H1 (cell line): ENCODE measurements around the gene ELAVL2. TPM values are rescaled to one million over a fixed set of nuclear protein-coding genes. Genes with fewer than 3 reads are reported as not detected.

ENCODE experiments used
- CTCF ChIA-PET: fragments of 300-600 bp; sonication (Branson Sonifier 250); formaldehyde crosslinking; loops from one replicate; lab custom pipeline; 2021; ENCODE audit not compliant: partially characterized antibody; lab: Charles Lee
- POLR2A ChIA-PET: fragments of 300-600 bp; sonication (Branson Sonifier 250); formaldehyde crosslinking; loops from one replicate; lab custom pipeline; 2021; ENCODE audit warnings: inconsistent platforms; ENCODE audit not compliant: partially characterized antibody; lab: Charles Lee
- DNase-seq, 2 experiments: peaks; one replicate each; pipeline versions ENCODE4 v3.0.0 to v3.0.0-alpha.2; 2010 to 2022; ENCODE audit warnings: low spot score in 2 of 2, low read depth in 1 of 2, mixed read lengths in 1 of 2
- FAIRE-seq: peaks from 2 replicates; lab custom pipeline; 2011; peaks lifted over from hg19 to GRCh38; lab: Jason Lieb, UNC
- H2AFZ ChIP-seq: 2 replicates; pipeline ENCODE4 v1.8.1; 2012; ENCODE audit warnings: low read length, inconsistent platforms
- H2AK5ac ChIP-seq: 2 replicates; pipeline ENCODE4 v1.6.1; 2013; ENCODE audit warnings: low read depth, low read length
- H2BK120ac ChIP-seq: replicated peaks from 2 replicates; pipeline ENCODE3; 2013; ENCODE audit warnings: low read depth, low read length, inconsistent platforms
- H2BK12ac ChIP-seq: 2 replicates; pipeline ENCODE4 v1.6.1; 2013; ENCODE audit warnings: low read depth, low read length
- H2BK15ac ChIP-seq: 2 replicates; pipeline ENCODE4 v1.6.1; 2013; ENCODE audit warnings: low read length
- H2BK20ac ChIP-seq: 2 replicates; pipeline ENCODE4 v1.6.1; 2013; ENCODE audit warnings: low read length
- H2BK5ac ChIP-seq: 2 replicates; pipeline ENCODE4 v1.6.1; 2013; ENCODE audit warnings: low read depth, low read length
- H3K14ac ChIP-seq: 2 replicates; pipeline ENCODE4 v1.6.1; 2013; ENCODE audit warnings: inconsistent platforms; ENCODE audit not compliant: insufficient read length
- H3K18ac ChIP-seq: 2 replicates; pipeline ENCODE4 v1.6.1; 2013; ENCODE audit warnings: low read length; ENCODE audit errors: extremely low read depth
- H3K23ac ChIP-seq: 2 replicates; pipeline ENCODE4 v1.6.1; 2013; ENCODE audit warnings: inconsistent platforms; ENCODE audit not compliant: insufficient read length
- H3K23me2 ChIP-seq: 2 replicates; pipeline ENCODE4 v1.6.1; 2013; ENCODE audit warnings: low read depth, low read length
- H3K27ac ChIP-seq: 2 replicates; pipeline ENCODE4 v1.6.1; 2011; ENCODE audit warnings: low read depth, low read length, inconsistent platforms
- H3K27me3 ChIP-seq, 4 experiments: replicated peaks in 1 of 4; 1 replicate in 1 of 4; 2 replicates in 3 of 4; pipeline versions ENCODE4 v1.6.1 to v1.8.1; 2011 to 2013; ENCODE audit warnings: low read length in 3 of 4, mild to moderate bottlenecking in 3 of 4, inconsistent platforms in 2 of 4, mixed read lengths in 2 of 4, moderate library complexity in 1 of 4; ENCODE audit not compliant: control insufficient read depth in 3 of 4, insufficient read depth in 3 of 4; ENCODE audit errors: extremely low read depth in 1 of 4
- H3K36me3 ChIP-seq, 4 experiments: 2 replicates each; pipeline versions ENCODE4 v1.6.1 to v1.8.1; 2011 to 2013; ENCODE audit warnings: mild to moderate bottlenecking in 4 of 4, low read length in 3 of 4, moderate library complexity in 2 of 4, control low read depth in 1 of 4, inconsistent platforms in 1 of 4; ENCODE audit not compliant: insufficient read depth in 4 of 4, control insufficient read depth in 2 of 4
- H3K4ac ChIP-seq: replicated peaks from 2 replicates; pipeline ENCODE3; 2013; ENCODE audit warnings: low read length, low read depth, mixed read lengths, inconsistent platforms; ENCODE audit not compliant: insufficient read length
- H3K4me1 ChIP-seq, 4 experiments: replicated peaks in 1 of 4; 1 replicate in 1 of 4; 2 replicates in 3 of 4; pipeline versions ENCODE4 v1.6.1 to v1.8.1; 2011 to 2013; ENCODE audit warnings: low read length in 3 of 4, inconsistent platforms in 2 of 4, mixed read lengths in 1 of 4; ENCODE audit not compliant: insufficient read depth in 4 of 4, control insufficient read depth in 3 of 4
- H3K4me2 ChIP-seq, 2 experiments: 2 replicates each; pipeline versions ENCODE4 v1.6.1 to v1.8.1; 2011 to 2013; ENCODE audit warnings: low read depth in 2 of 2, low read length in 2 of 2, control low read depth in 1 of 2, inconsistent platforms in 1 of 2, mild to moderate bottlenecking in 1 of 2; ENCODE audit not compliant: insufficient read depth in 1 of 2
- H3K4me3 ChIP-seq, 4 experiments: fragments of 200-600, 300-600 bp in 1 of 4; sonication (generic), shearing (Covaris generic), sonication (Bioruptor Twin) in 1 of 4; 2 replicates each; pipeline versions ENCODE4 v1.5.1 to v1.8.1; 2011 to 2016; ENCODE audit warnings: low read length in 4 of 4, low read depth in 3 of 4, control low read depth in 2 of 4, inconsistent platforms in 2 of 4, mild to moderate bottlenecking in 2 of 4, mixed read lengths in 1 of 4, moderate library complexity in 1 of 4; ENCODE audit not compliant: insufficient read depth in 2 of 4; ENCODE audit errors: extremely low read depth in 1 of 4
- H3K56ac ChIP-seq: replicated peaks from 2 replicates; pipeline ENCODE3; 2013; ENCODE audit warnings: low read depth, mild to moderate bottlenecking, mixed read lengths, low read length, inconsistent platforms; ENCODE audit not compliant: insufficient read length
- H3K79me1 ChIP-seq: 2 replicates; pipeline ENCODE4 v1.6.1; 2013; ENCODE audit warnings: low read depth, low read length, control low read depth
- H3K79me2 ChIP-seq, 2 experiments: 2 replicates each; pipeline versions ENCODE4 v1.6.1 to v1.8.1; 2012 to 2013; ENCODE audit warnings: low read length in 2 of 2, mild to moderate bottlenecking in 2 of 2, inconsistent platforms in 1 of 2; ENCODE audit not compliant: insufficient read depth in 2 of 2, control insufficient read depth in 1 of 2
- H3K9ac ChIP-seq, 4 experiments: replicated peaks in 1 of 4; 1 replicate in 1 of 4; 2 replicates in 3 of 4; pipeline versions ENCODE4 v1.6.1 to v1.8.1; 2011 to 2013; ENCODE audit warnings: low read depth in 3 of 4, low read length in 3 of 4, control low read depth in 2 of 4, mild to moderate bottlenecking in 2 of 4, moderate library complexity in 2 of 4, inconsistent platforms in 1 of 4; ENCODE audit errors: extremely low read depth in 1 of 4
- H3K9me3 ChIP-seq, 2 experiments: 2 replicates each; pipeline versions ENCODE4 v1.6.1 to v1.8.1; 2012 to 2013; ENCODE audit warnings: mild to moderate bottlenecking in 2 of 2, moderate library complexity in 2 of 2, control low read depth in 1 of 2, inconsistent platforms in 1 of 2, low read depth in 1 of 2, low read length in 1 of 2, mixed read lengths in 1 of 2; ENCODE audit not compliant: insufficient read depth in 2 of 2
- H4K20me1 ChIP-seq, 2 experiments: replicated peaks in 1 of 2; 2 replicates each; pipeline versions ENCODE3 to v1.8.1; 2011 to 2013; ENCODE audit warnings: inconsistent platforms in 2 of 2, low read length in 2 of 2, mild to moderate bottlenecking in 1 of 2; ENCODE audit not compliant: insufficient read depth in 2 of 2, control insufficient read depth in 1 of 2
- H4K5ac ChIP-seq: 2 replicates; pipeline ENCODE4 v1.6.1; 2013; ENCODE audit warnings: low read length, low read depth, mixed read lengths, inconsistent platforms; ENCODE audit not compliant: insufficient read length
- H4K8ac ChIP-seq: 2 replicates; pipeline ENCODE4 v1.8.0; 2013; ENCODE audit warnings: mild to moderate bottlenecking, moderate library complexity, low read length, inconsistent platforms; ENCODE audit not compliant: insufficient read depth; ENCODE audit errors: extremely low read depth
- H4K91ac ChIP-seq: replicated peaks from 2 replicates; pipeline ENCODE3; 2013; ENCODE audit warnings: low read length, mixed read lengths, inconsistent platforms; ENCODE audit not compliant: insufficient read length
- FOSL1 ChIP-seq: IDR thresholded peaks from 2 replicates; pipeline ENCODE4 v1.6.1; 2011; ENCODE audit warnings: mild to moderate bottlenecking, low read depth, low read length, moderate library complexity; ENCODE audit not compliant: insufficient read depth
- HDAC2 ChIP-seq, 2 experiments: fragments of 300-600 bp in 1 of 2; sonication (generic) in 1 of 2; IDR thresholded peaks; 2 replicates each; pipeline ENCODE4 v1.6.1; 2011 to 2012; ENCODE audit warnings: low read depth in 2 of 2, low read length in 2 of 2, mild to moderate bottlenecking in 2 of 2, moderate library complexity in 2 of 2, borderline replicate concordance in 1 of 2, inconsistent platforms in 1 of 2
- JUN ChIP-seq: IDR thresholded peaks from 2 replicates; pipeline ENCODE4 v1.6.1; 2011; ENCODE audit warnings: low read depth, mild to moderate bottlenecking, improper control_type of control experiment, low read length
- RAD21 ChIP-seq, 2 experiments: IDR thresholded peaks in 1 of 2; conservative IDR thresholded peaks in 1 of 2; 2 replicates each; pipeline ENCODE4 v1.6.1; 2011; ENCODE audit warnings: low read depth in 2 of 2, low read length in 2 of 2, improper control_type of control experiment in 1 of 2, inconsistent platforms in 1 of 2, mild to moderate bottlenecking in 1 of 2, moderate library complexity in 1 of 2
- SIN3A ChIP-seq, 2 experiments: IDR thresholded peaks in 1 of 2; conservative IDR thresholded peaks in 1 of 2; 2 replicates each; pipeline ENCODE4 v1.6.1; 2011 to 2012; ENCODE audit warnings: low read length in 2 of 2, improper control_type of control experiment in 1 of 2, low read depth in 1 of 2, mild to moderate bottlenecking in 1 of 2
- SP4 ChIP-seq: IDR thresholded peaks from 2 replicates; pipeline ENCODE4 v1.6.1; 2012; ENCODE audit warnings: low read length, inconsistent platforms
- TCF12 ChIP-seq: IDR thresholded peaks from 2 replicates; pipeline ENCODE4 v1.6.1; 2011; ENCODE audit warnings: low read depth, mild to moderate bottlenecking, low read length
- WGBS, 2 experiments: shearing (Covaris generic) in 1 of 2; methylation state at CpG; one replicate each; pipeline versions ENCODE4 v1.1.6 to v1.1.7; 2013 to 2015; ENCODE audit warnings: low lambda C conversion rate in 2 of 2, mixed read lengths in 2 of 2, inconsistent platforms in 1 of 2, low coverage in 1 of 2, missing lambda C conversion rate in 1 of 2; ENCODE audit not compliant: insufficient replicate concordance in 2 of 2, insufficient coverage in 1 of 2, insufficient read length in 1 of 2; ENCODE audit errors: extremely low coverage in 1 of 2, missing lambda C conversion rate in 1 of 2; 5-methylcytosine and 5-hydroxymethylcytosine counted together
- polyA plus RNA-seq, 7 experiments: library from polyadenylated mRNA; depleted of rRNA in 3 of 7; stranded (reverse) in 5 of 7; unstranded in 2 of 7; fragments of >200 nt in 5 of 7; fragments of 200-250 nt in 2 of 7; gene quantifications; 1 replicate in 5 of 7; 2 replicates in 1 of 7; 4 replicates in 1 of 7; pipeline versions ENCODE4 v1.2.1 to v1.2.3, GENCODE V29; 2011 to 2013; ENCODE audit warnings: missing spikeins in 2 of 7, mixed read lengths in 2 of 7
- total RNA-seq: library from RNA; stranded (reverse); fragmentation: NEBNext Ultra II Directional; extraction: Animal tissue kit (Norgen Biotek cat#: 25700); gene quantifications from 2 replicates; pipeline ENCODE4 v1.2.1, GENCODE V29; 2021

Gene ELAVL2
- total and polyA plus RNA-seq, 2 of the 8 experiments (the other 6 are each of a cell fraction or from before 2014, with no cell fraction given), result 4.9 to 21.9 TPM

DNA sequence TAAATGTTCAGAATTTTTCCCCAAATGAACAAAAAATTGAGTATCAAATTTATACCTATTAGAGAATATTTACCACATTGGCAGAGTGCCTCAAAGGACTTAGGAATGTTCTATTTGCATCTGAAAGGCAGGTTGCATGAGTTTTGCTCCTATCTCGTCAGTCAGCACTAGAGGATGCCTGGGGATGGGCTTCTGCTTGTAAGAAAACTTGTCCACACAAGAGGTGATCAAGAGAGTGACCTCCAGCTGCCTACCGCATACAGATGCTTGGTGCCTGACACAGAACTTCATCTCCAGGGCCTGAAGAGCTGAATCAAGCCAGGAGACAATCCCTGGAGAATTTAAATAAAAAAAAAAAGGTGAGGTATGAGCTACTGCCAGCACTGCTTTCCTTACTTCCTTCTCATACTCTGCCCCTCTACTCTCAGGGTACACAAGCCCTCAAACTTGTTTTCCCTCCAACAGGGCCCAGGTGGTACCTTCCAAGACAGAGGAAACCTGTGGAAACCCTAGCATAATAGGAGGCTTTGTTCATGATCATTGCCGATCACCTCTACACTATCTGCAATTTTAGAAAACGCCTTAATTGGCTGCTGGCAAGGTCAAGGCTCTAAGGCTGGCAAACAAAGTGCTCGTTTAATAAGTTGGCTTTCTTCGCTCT is 166.6 kb downstream of the ELAVL2 start:
- Histone ChIP-seq H2AK5ac (no peak overlapping the region), H3K79me1 (no peaks in the 10 kb centered on the region), H2BK12ac (no peak overlapping the region), H3K36me3 (peaks cover 4 to 43% (median 13%) of the 10 kb centered on the region in 4 experiments; a peak in 6 of 8 replicates), H2BK5ac (peak overlapping the region; percentile 68), H3K56ac (no peak overlapping the region), H3K27me3 (no peaks in the 10 kb centered on the region), H4K20me1 (peaks cover 0 to 2% of the 10 kb centered on the region in 2 experiments), H2BK120ac (no peak overlapping the region), H3K18ac (no peak overlapping the region), H2BK15ac (no peak overlapping the region), H2AFZ (no peak overlapping the region), H3K27ac (no peak overlapping the region), H3K4me2 (peak overlapping the region in 1 of 2 experiments; percentile 45; a peak in 2 of 4 replicates), H3K23ac (no peak overlapping the region), H3K14ac (no peak overlapping the region), H3K79me2 (no peaks in the 10 kb centered on the region), H3K23me2 (no peaks in the 10 kb centered on the region), H2BK20ac (no peak overlapping the region), H4K5ac (no peak overlapping the region), H3K4ac (no peak overlapping the region), H4K8ac (no peak overlapping the region), H3K4me3 (no peak overlapping the region), H3K9ac (no peak overlapping the region), H3K4me1 (peaks cover 0 to 9% (median 6%) of the 10 kb centered on the region in 4 experiments; a peak in 5 of 7 replicates), H3K9me3 (no peaks in the 10 kb centered on the region), H4K91ac (no peak overlapping the region)
- DNase-seq (no peak), FAIRE-seq (peak; percentile 60)
- POLR2A ChIA-PET, result interaction anchor here (0.9 kb wide), 1 partner anchor 162 kb away, joined by 3 read pairs; no protein-coding TSS in a partner anchor
- TF ChIP-seq TCF12, result no peak
- TF ChIP-seq SIN3A (conservative IDR thresholded peaks at IDR 0.05 in 1 of 2, IDR thresholded peaks at IDR 0.05 in 1 of 2; ENCODE audit: low read depth in 1 of 2, low read length in 2 of 2), result no peak
- no peak for TF ChIP-seq FOSL1
- TF ChIP-seq RAD21 (IDR thresholded peaks at IDR 0.05 in 1 of 2, conservative IDR thresholded peaks at IDR 0.05 in 1 of 2; ENCODE audit: low read depth in 2 of 2, low read length in 2 of 2), result peak in 1 of 2 experiments; percentile 2; a peak in 1 of 4 replicates
- no peak for TF ChIP-seq HDAC2 (IDR thresholded peaks at IDR 0.05; ENCODE audit: borderline replicate concordance in 1 of 2, low read depth in 2 of 2, low read length in 2 of 2)
- TF ChIP-seq SP4, result no peak
- no peak for TF ChIP-seq JUN
- CTCF ChIA-PET, result interaction anchor here (0.9 kb wide), 1 partner anchor 11 kb away, joined by 3 read pairs; no protein-coding TSS in a partner anchor
- WGBS, 2 experiments, result 80% methylated on average over 6 of the region's 6 CpGs; no CpG with 5 or more reads in 1 of the 2 experiments
